Spleen (tissue), 11 donors: ENCODE measurements around the gene ANKRD66. TPM values are rescaled to one million over a fixed set of nuclear protein-coding genes. Genes with fewer than 3 reads are reported as not detected.

Experiments used
- DNase-seq: peaks from one replicate; pipeline ENCODE4 v3.0.0-alpha.2; 2020
- H3K27ac ChIP-seq, 8 donors: fragments of 200-600 bp; sonication (generic) in 7 of 8; 1 replicate in 4 of 8; 2 replicates in 4 of 8; pipeline versions ENCODE4 v1.5.0 to v1.8.0; 2016 to 2021; ENCODE audit warnings: inconsistent platforms in 4 of 8, mild to moderate bottlenecking in 4 of 8, moderate library complexity in 1 of 8
- H3K27me3 ChIP-seq, 7 donors: fragments of 200-600 bp; sonication (generic) in 6 of 7; replicated peaks in 1 of 7; 1 replicate in 4 of 7; 2 replicates in 3 of 7; pipeline versions ENCODE4 v1.5.0 to v1.8.0; 2016 to 2021; ENCODE audit warnings: inconsistent platforms in 3 of 7, mild to moderate bottlenecking in 1 of 7
- H3K36me3 ChIP-seq, 6 donors: fragments of 200-600 bp; sonication (generic) in 5 of 6; 1 replicate in 4 of 6; 2 replicates in 2 of 6; pipeline versions ENCODE4 v1.5.0 to v1.8.0; 2016 to 2021; ENCODE audit warnings: inconsistent platforms in 2 of 6
- H3K4me1 ChIP-seq, 6 donors: fragments of 200-600 bp; sonication (generic) in 5 of 6; 1 replicate in 3 of 6; 2 replicates in 3 of 6; pipeline versions ENCODE4 v1.5.0 to v1.8.0; 2016 to 2021; ENCODE audit warnings: inconsistent platforms in 3 of 6
- H3K4me3 ChIP-seq, 8 donors: fragments of 200-600 bp; sonication (generic) in 7 of 8; 1 replicate in 4 of 8; 2 replicates in 4 of 8; pipeline versions ENCODE4 v1.5.0 to v1.8.0; 2016 to 2021; ENCODE audit warnings: inconsistent platforms in 4 of 8, mild to moderate bottlenecking in 4 of 8, moderate library complexity in 2 of 8
- H3K9me3 ChIP-seq, 8 donors: fragments of 200-600 bp; sonication (generic) in 7 of 8; 1 replicate in 4 of 8; 2 replicates in 4 of 8; pipeline versions ENCODE4 v1.5.0 to v1.8.0; 2016 to 2021; ENCODE audit warnings: inconsistent platforms in 4 of 8
- POLR2A ChIP-seq, 3 donors: fragments of 450-650 bp; IDR thresholded peaks; one replicate each; pipeline ENCODE4 v1.5.1; 2017; ENCODE audit warnings: antibody characterized with exemption in 3 of 3, mild to moderate bottlenecking in 1 of 3
- POLR2AphosphoS5 ChIP-seq, 3 donors: sonication (generic); formaldehyde crosslinking; IDR thresholded peaks; one replicate each; pipeline ENCODE4 v1.5.1; 2017; ENCODE audit warnings: antibody characterized with exemption in 3 of 3
- WGBS, 5 donors: extraction: QIAGEN DNeasy Blood & Tissue Kit in 3 of 5; methylation state at CpG; one replicate each; pipeline versions ENCODE4 v1.1.5 to v1.1.7; 2013 to 2018; 5-methylcytosine and 5-hydroxymethylcytosine counted together
- intact Hi-C: fragments of 100-400 bp; cut with DNase I; formaldehyde crosslinking; loops from one replicate; pipeline ENCODE4 v1.15.0; 2023; ENCODE audit warnings: low total_unique reads
- polyA plus RNA-seq, 3 donors: library from polyadenylated mRNA; stranded (reverse); fragments of 200-250 nt; gene quantifications; one replicate each; pipeline ENCODE4 v1.2.1, GENCODE V29; 2013
- total RNA-seq, 7 donors: library from RNA; depleted of rRNA in 3 of 7; stranded (reverse); fragments of >200 nt in 3 of 7; fragmentation: NEBNext Ultra II Directional in 4 of 7; extraction: Animal tissue kit (Norgen Biotek cat#: 25700) in 4 of 7; gene quantifications; one replicate each; pipeline versions ENCODE4 v1.1.0 to v1.2.1, GENCODE V29; 2016 to 2021
- TF ChIP-seq, protein P1 (sequence below), 11 experiments: fragments of 200-600 bp in 7 of 11; fragments of 450-650 bp in 4 of 11; sonication (generic) in 4 of 11; IDR thresholded peaks in 8 of 11; conservative IDR thresholded peaks in 3 of 11; 1 replicate in 7 of 11; 2 replicates in 4 of 11; pipeline versions ENCODE4 v1.4.0 to v1.8.0; 2016 to 2021; ENCODE audit warnings: antibody characterized with exemption in 11 of 11, inconsistent platforms in 4 of 11, mild to moderate bottlenecking in 1 of 11
- donor health status: healthy with polysubstance abuse.
- donor health status: DM: no; HTN: no; CAD: no; lungs with moderate emphysema.
- donor health status: DM: no; HTN: no; CAD: no.
- donor health status: Bipolar disorder and iron deficiency.
- donor health status: healthy.
- donor health status: DM: no; HTN: no; CAD: no.
- donor health status: DM: yes; HTN: yes; CAD: no.

Gene ANKRD66
- total and polyA plus RNA-seq, 10 donors, result not detected

DNA sequence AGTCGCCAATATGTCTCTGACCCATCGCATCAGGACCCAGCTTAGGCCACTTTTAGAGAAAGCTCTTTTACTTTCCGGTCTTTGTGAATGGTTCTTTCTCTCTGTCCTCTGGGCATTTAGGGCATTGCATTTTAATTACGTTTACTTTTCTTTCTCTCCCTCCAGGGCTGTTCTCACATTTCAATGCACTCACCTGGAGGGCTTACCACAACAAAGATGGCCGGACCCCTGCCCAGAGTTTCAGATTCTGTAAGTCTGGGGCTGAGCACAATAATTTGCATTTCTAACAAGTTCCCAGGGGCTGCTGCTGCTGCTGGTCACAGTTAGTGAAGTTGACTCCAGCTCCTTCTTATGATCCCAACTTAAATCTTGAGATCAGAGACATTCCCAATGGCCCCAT, 3.0 kb downstream of the ANKRD66 start:
- intact Hi-C loops, result no loop called here

DNA sequence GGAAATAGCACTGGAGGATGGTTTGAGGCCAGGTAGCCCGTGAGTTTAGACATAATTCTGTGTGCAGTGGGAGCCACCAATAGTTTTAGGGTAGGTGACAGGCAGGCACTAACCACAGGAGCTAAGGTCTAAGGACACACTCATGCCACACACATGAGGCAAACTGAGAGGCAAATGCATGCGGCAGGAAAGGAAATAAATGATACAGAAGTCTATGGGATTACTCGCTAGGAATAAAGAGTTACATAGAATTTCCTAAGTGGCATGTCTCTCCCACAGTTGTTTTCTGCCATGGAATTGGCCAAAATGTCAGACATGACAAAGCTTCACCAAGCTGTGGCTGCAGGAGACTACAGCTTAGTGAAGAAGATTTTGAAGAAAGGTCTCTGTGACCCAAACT, 4.9 kb downstream of the ANKRD66 start:
- Histone ChIP-seq H3K27ac (no peak overlapping the region), H3K36me3 (no peaks in the 10 kb centered on the region), H3K4me3 (no peak overlapping the region), H3K4me1 (peaks cover 0 to 3% (median 0%) of the 10 kb centered on the region in 6 donors), H3K9me3 (no peaks in the 10 kb centered on the region), H3K27me3 (peaks cover 0 to 13% (median 0%) of the 10 kb centered on the region in 7 donors)
- intact Hi-C loops, result no loop called here
- DNase-seq, result no peak
- TF ChIP-seq POLR2AphosphoS5 (IDR thresholded peaks at IDR 0.05), result no peak
- TF ChIP-seq, protein P1, sequence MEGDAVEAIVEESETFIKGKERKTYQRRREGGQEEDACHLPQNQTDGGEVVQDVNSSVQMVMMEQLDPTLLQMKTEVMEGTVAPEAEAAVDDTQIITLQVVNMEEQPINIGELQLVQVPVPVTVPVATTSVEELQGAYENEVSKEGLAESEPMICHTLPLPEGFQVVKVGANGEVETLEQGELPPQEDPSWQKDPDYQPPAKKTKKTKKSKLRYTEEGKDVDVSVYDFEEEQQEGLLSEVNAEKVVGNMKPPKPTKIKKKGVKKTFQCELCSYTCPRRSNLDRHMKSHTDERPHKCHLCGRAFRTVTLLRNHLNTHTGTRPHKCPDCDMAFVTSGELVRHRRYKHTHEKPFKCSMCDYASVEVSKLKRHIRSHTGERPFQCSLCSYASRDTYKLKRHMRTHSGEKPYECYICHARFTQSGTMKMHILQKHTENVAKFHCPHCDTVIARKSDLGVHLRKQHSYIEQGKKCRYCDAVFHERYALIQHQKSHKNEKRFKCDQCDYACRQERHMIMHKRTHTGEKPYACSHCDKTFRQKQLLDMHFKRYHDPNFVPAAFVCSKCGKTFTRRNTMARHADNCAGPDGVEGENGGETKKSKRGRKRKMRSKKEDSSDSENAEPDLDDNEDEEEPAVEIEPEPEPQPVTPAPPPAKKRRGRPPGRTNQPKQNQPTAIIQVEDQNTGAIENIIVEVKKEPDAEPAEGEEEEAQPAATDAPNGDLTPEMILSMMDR (IDR thresholded peaks at IDR 0.05 in 8 of 11, conservative IDR thresholded peaks at IDR 0.05 in 3 of 11), result no peak
- TF ChIP-seq POLR2A (IDR thresholded peaks at IDR 0.05), result no peak
- 55 to 88% (median 84%) methylated on average over 3 of the region's 3 CpGs for WGBS, 5 donors

More for the DNA sequence above, 3.0 kb downstream of the ANKRD66 start:
- DNase-seq, result no peak
- Histone ChIP-seq H3K9me3 (no peaks in the 10 kb centered on the region), H3K27me3 (peaks cover 0 to 13% (median 0%) of the 10 kb centered on the region in 7 donors), H3K4me3 (no peak overlapping the region), H3K27ac (no peak overlapping the region), H3K4me1 (no peaks in the 10 kb centered on the region), H3K36me3 (no peaks in the 10 kb centered on the region)
- WGBS, 5 donors, result 80 to 93% (median 88%) methylated on average over 5 of the region's 5 CpGs
- TF ChIP-seq POLR2AphosphoS5 (IDR thresholded peaks at IDR 0.05), result no peak
- TF ChIP-seq, protein P1 (IDR thresholded peaks at IDR 0.05 in 8 of 11, conservative IDR thresholded peaks at IDR 0.05 in 3 of 11), result no peak

DNA sequence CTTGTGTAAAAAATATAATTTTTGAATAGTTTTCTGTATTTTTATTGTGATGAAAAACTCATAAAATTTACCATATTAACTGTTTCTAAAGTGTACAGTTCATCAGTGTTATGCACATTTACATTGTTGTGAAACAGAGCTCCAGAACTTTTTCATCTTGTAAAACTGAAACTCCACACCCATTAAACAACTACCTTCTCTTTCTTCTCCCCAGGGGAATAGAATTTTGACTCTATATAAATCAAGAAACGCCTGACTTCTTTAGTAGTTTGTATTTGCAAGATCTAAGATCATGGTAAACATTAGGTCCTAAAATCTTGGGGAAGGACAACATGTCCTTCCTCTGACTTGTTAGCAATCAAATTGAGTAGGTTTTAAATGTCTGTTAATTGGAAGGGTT, 9.1 kb downstream of the ANKRD66 start:
- Histone ChIP-seq H3K27ac (no peak overlapping the region), H3K4me1 (peaks cover 0 to 5% (median 0%) of the 10 kb centered on the region in 6 donors), H3K27me3 (peaks cover 0 to 13% (median 0%) of the 10 kb centered on the region in 7 donors), H3K9me3 (no peaks in the 10 kb centered on the region), H3K4me3 (no peak overlapping the region), H3K36me3 (no peaks in the 10 kb centered on the region)
- TF ChIP-seq POLR2A (IDR thresholded peaks at IDR 0.05) (no peak), POLR2AphosphoS5 (IDR thresholded peaks at IDR 0.05) (no peak)
- TF ChIP-seq, protein P1 (IDR thresholded peaks at IDR 0.05 in 8 of 11, conservative IDR thresholded peaks at IDR 0.05 in 3 of 11), result no peak
- intact Hi-C loops, result no loop called here
- DNase-seq, result no peak
- WGBS, 5 donors, result 52 to 70% (median 57%) methylated on average over 1 of the region's 1 CpG

DNA sequence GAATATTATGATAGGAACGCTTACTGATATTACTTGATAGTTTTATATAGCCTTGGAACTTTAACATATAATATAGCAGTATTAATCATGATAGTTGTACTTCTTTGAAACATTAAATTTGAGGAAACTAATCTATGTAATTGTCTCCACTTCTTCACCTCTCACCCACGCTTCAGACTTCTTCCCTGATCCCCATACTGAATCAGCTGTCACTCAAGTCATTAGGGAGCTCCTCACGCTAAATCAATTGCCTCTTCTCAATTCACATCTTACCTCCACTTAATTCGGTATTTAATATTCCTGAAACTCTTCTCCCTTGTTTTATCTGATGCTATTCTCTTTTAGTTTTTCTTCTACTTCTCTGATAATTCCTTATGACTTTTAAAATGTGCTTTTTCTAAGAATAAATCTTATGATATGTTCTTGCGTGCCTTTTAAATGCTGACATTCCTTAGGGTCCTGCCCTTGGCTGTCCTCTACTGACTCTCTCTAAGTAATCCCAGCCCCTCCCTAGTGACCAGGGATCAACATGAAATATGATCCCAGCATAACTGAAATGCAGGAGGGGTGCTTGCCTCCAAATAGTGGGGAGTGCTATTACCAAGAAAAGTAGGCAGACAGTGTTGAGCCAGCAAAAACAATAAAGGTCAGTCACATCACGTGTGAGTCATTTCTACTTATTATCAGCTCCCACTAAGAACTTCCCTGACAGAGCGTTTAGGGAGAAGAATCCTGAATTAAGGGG, 9.9 kb downstream of the ANKRD66 start:
- 70 to 83% (median 77%) methylated on average over 7 of the region's 7 CpGs for WGBS, 5 donors
- Histone ChIP-seq H3K36me3 (no peaks in the 10 kb centered on the region), H3K27me3 (peaks cover 0 to 13% (median 0%) of the 10 kb centered on the region in 7 donors), H3K4me3 (no peak overlapping the region), H3K27ac (no peak overlapping the region), H3K9me3 (no peaks in the 10 kb centered on the region), H3K4me1 (peaks cover 0 to 5% (median 0%) of the 10 kb centered on the region in 6 donors)
- no peak for TF ChIP-seq POLR2A (IDR thresholded peaks at IDR 0.05)
- TF ChIP-seq, protein P1 (IDR thresholded peaks at IDR 0.05 in 8 of 11, conservative IDR thresholded peaks at IDR 0.05 in 3 of 11), result no peak
- TF ChIP-seq POLR2AphosphoS5 (IDR thresholded peaks at IDR 0.05), result no peak
- intact Hi-C loops, result no loop called here
- DNase-seq, result no peak
